HFFc6 (cell line): ENCODE measurements around the gene KRT82. TPM values are rescaled to one million over a fixed set of nuclear protein-coding genes. Genes with fewer than 3 reads are reported as not detected.

Source experiments
- DNase-seq: peaks from one replicate; pipeline ENCODE4 v3.0.0-alpha.2; 2018
- H3K27ac Mint-ChIP-seq: 2 replicates; pipeline ENCODE4 v1.8.0; 2020; ENCODE audit warnings: mild to moderate bottlenecking, mixed read lengths
- H3K27me3 Mint-ChIP-seq: 2 replicates; pipeline ENCODE4 v1.8.0; 2021; ENCODE audit warnings: mild to moderate bottlenecking, moderate library complexity, mixed read lengths; ENCODE audit not compliant: insufficient read depth
- H3K36me3 Mint-ChIP-seq: 2 replicates; pipeline ENCODE4 v1.8.0; 2021; ENCODE audit warnings: low read depth, mixed read lengths
- H3K4me1 Mint-ChIP-seq: 2 replicates; pipeline ENCODE4 v1.8.0; 2020; ENCODE audit warnings: low read depth, mixed read lengths
- H3K4me3 Mint-ChIP-seq: 2 replicates; pipeline ENCODE4 v1.8.0; 2020; ENCODE audit warnings: mild to moderate bottlenecking, moderate library complexity, mixed read lengths
- H3K9me3 Mint-ChIP-seq: 2 replicates; pipeline ENCODE4 v1.8.0; 2020; ENCODE audit warnings: mild to moderate bottlenecking, mixed read lengths
- total RNA-seq, 6 experiments: library from RNA; stranded (reverse); fragmentation: NEBNext Ultra II Directional; extraction: Animal tissue kit (Norgen Biotek cat#: 25700); gene quantifications; 2 replicates in 1 of 6; 3 replicates in 5 of 6; pipeline ENCODE4 v1.2.3, GENCODE V29; 2021
- TF ChIP-seq, protein P1 (sequence below): fragments of 200-600 bp; sonication (generic); IDR thresholded peaks from 2 replicates; pipeline ENCODE4 v1.5.0; 2021; ENCODE audit warnings: antibody characterized with exemption, mild to moderate bottlenecking

The KRT82 gene
- total RNA-seq, 6 experiments from 2014 or later, result not detected

DNA sequence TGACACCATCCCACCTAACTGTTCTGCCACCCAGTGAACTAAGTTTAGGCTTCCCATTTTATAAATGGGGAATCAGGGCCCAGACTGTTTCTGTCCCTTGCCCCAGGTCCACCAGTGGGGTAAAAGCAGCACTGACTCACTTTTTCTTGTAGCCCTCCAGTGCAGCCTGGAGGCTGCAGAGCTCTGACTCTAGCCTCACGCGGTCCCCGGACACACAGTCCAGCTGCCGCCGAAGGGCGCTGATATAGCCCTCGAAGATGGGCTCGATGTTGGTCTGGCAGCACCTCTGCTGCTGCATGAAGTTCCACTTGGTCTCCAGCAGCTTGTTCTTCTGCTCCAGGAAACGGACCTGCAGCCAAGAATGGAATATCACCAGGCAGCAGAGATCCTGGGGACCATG lies 2.6 kb downstream of the KRT82 start:
- Mint-ChIP-seq H3K27me3 (peaks cover 53% of the 10 kb centered on the region), H3K9me3 (no peaks in the 10 kb centered on the region), H3K4me1 (no peaks in the 10 kb centered on the region), H3K27ac (no peak overlapping the region), H3K36me3 (no peaks in the 10 kb centered on the region), H3K4me3 (no peak overlapping the region)
- DNase-seq, result no peak
- TF ChIP-seq, protein P1, sequence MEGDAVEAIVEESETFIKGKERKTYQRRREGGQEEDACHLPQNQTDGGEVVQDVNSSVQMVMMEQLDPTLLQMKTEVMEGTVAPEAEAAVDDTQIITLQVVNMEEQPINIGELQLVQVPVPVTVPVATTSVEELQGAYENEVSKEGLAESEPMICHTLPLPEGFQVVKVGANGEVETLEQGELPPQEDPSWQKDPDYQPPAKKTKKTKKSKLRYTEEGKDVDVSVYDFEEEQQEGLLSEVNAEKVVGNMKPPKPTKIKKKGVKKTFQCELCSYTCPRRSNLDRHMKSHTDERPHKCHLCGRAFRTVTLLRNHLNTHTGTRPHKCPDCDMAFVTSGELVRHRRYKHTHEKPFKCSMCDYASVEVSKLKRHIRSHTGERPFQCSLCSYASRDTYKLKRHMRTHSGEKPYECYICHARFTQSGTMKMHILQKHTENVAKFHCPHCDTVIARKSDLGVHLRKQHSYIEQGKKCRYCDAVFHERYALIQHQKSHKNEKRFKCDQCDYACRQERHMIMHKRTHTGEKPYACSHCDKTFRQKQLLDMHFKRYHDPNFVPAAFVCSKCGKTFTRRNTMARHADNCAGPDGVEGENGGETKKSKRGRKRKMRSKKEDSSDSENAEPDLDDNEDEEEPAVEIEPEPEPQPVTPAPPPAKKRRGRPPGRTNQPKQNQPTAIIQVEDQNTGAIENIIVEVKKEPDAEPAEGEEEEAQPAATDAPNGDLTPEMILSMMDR, result no peak

DNA sequence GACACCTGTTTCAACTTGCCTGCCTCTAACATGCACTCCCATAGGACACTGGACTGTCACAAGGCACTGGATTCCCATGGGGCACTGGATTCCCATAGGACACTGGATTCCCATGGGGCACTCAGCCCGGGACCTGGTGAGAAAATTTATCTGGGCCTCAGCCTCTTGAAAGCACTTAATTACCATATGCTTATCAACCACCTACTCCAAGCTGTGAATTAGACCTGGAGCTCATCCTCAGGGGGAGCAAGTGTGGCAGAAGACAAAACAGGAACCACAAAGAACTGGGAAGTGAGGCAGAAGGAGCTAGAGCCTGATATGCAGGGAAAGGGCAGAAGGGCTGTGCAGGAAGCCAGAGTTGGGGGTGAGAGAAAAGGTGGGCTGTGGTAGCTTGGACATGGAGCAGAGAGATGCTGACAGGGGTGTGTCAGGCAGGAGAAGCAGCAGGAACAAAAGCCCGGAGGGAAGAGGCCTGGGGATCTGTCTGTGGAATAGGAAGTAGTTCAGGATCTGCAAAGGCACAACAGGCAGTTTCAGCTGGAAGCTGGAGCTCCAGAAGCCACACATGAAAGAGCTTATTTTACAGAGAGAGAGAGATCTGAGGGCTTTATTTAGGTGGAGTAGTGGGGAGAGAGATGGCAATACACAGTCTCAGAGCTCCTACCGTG lies 3.1 kb downstream of the KRT82 start:
- no peak for DNase-seq
- H3K4me3 Mint-ChIP-seq, result no peak overlapping the region
- peaks cover 49% of the 10 kb centered on the region for H3K27me3 Mint-ChIP-seq
- H3K36me3 Mint-ChIP-seq, result no peaks in the 10 kb centered on the region
- no peaks in the 10 kb centered on the region for H3K9me3 Mint-ChIP-seq
- TF ChIP-seq, protein P1, result no peak
- H3K27ac Mint-ChIP-seq, result no peak overlapping the region
- H3K4me1 Mint-ChIP-seq, result no peaks in the 10 kb centered on the region

DNA sequence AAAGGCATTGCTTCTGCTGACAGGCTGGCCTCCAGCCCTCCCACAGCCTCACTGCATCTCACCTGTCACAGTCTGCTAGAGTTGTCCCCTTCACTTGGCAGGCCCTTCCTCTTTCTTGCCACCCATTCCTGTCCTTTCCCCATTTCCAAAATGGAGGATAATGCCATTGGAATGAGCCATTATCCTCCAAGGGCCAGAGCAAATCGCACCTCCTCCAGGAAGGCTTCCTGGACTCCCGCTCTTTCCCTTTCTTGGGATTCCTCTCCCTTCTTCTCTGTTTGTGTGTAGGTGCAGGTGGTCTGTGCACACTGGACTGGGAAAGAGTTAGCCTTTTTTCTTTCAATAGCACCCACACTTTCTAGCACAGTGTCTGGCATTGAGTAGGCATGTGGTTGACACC lies 3.8 kb downstream of the KRT82 start:
- no peak overlapping the region for H3K27ac Mint-ChIP-seq
- H3K4me1 Mint-ChIP-seq, result no peaks in the 10 kb centered on the region
- peaks cover 50% of the 10 kb centered on the region for H3K27me3 Mint-ChIP-seq
- no peaks in the 10 kb centered on the region for H3K9me3 Mint-ChIP-seq
- DNase-seq, result no peak
- TF ChIP-seq, protein P1, result no peak
- no peak overlapping the region for H3K4me3 Mint-ChIP-seq
- H3K36me3 Mint-ChIP-seq, result no peaks in the 10 kb centered on the region

DNA sequence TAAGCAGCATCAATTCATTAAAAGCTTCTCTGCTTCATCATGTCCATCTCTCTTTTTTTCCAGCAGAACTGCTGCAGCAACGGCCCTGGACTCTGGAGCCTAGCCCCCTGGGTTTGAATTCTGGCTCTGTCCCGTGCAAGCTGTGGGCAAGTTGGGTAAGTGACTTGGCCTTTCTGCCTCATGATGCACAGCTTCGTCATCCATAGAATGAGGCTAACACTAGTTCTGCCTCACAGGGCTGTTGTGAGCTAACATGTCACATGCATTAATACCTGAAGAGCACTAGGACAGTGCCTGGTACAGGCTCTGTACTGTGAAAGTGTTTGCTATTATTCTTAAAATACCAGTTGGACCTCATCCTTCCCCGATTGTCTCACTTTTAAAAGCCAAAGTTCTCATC lies 4.2 kb downstream of the KRT82 start:
- Mint-ChIP-seq H3K4me1 (no peaks in the 10 kb centered on the region), H3K27me3 (peaks cover 50% of the 10 kb centered on the region), H3K36me3 (no peaks in the 10 kb centered on the region), H3K27ac (no peak overlapping the region), H3K4me3 (no peak overlapping the region), H3K9me3 (no peaks in the 10 kb centered on the region)
- TF ChIP-seq, protein P1, result no peak
- no peak for DNase-seq

DNA sequence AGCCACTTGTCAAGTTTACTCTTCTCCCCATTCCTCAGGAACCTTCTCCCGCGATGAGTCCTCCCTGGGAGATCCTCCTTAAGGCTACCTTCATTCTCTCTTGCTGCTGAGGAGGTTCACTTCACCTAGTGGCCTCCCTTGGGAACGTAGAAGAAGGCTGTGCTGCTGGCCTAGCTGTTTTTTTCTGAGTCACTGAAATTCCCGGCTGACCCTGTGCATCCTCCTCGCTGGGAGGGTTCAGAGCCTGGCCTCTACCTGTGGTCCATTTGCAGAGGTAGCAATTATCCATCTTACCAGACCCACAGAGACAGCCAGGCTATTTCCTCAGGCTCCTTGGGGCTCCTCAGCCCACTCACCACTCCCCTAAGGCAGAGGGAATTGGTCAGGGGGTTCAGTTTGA lies 4.6 kb downstream of the KRT82 start:
- Mint-ChIP-seq H3K4me1 (no peaks in the 10 kb centered on the region), H3K4me3 (no peak overlapping the region), H3K27me3 (peaks cover 48% of the 10 kb centered on the region), H3K9me3 (no peaks in the 10 kb centered on the region), H3K36me3 (no peaks in the 10 kb centered on the region), H3K27ac (no peak overlapping the region)
- DNase-seq, result no peak
- TF ChIP-seq, protein P1, result no peak
